Activated T-helper 1 cell treated with Interleukin-2 at 50 U/mL for 16 hours (primary cell): Measurements from ENCODE around the gene ABCA9.
"Not testable (repeated sequence)": the region's sequence is repeated elsewhere in the genome, so short reads cannot be mapped to it uniquely, and the experiment has no call there.

Source experiments
- DNase-seq: peaks from one replicate; pipeline ENCODE4 v3.0.0-alpha.2; 2020; ENCODE audit warnings: low read depth

Gene ABCA9

GRCh38 chr17:69060822-69061221 is at the start of gene ABCA9:
Gene ABCA9 (minus strand): TSS chr17:69060927. CDS start chr17:69051126, 9,801 bp downstream.
- no peak for DNase-seq

- no peak for DNase-seq
These were observed 45.4 kb upstream of the ABCA9 start for GRCh38 chr17:69105907-69106730.

- DNase-seq: no peak
These were observed 43.0 kb upstream of the ABCA9 start for GRCh38 chr17:69103557-69104233.

- DNase-seq: no peak
These were observed 37.9 kb upstream of the ABCA9 start for GRCh38 chr17:69098625-69099024.

GRCh38 chr17:69096541-69096940 is 35.8 kb upstream of the ABCA9 start:
- DNase-seq: no peak

GRCh38 chr17:69093995-69094394 is 33.3 kb upstream of the ABCA9 start:
- no peak for DNase-seq

GRCh38 chr17:69093279-69093789 is 32.6 kb upstream of the ABCA9 start:
- no peak for DNase-seq

- DNase-seq: no peak
These were observed 29.6 kb upstream of the ABCA9 start for GRCh38 chr17:69090365-69090764.

GRCh38 chr17:69088643-69089200 is 28.0 kb upstream of the ABCA9 start:
- DNase-seq: no peak

GRCh38 chr17:69086641-69087040 is 25.9 kb upstream of the ABCA9 start:
- no peak for DNase-seq

- DNase-seq: no peak
These were observed 24.2 kb upstream of the ABCA9 start for GRCh38 chr17:69084911-69085310.

GRCh38 chr17:69082696-69083095 is 22.0 kb upstream of the ABCA9 start:
- no peak for DNase-seq

GRCh38 chr17:69078864-69079263 is 18.1 kb upstream of the ABCA9 start:
- DNase-seq: no peak

GRCh38 chr17:69075823-69076222 is 15.1 kb upstream of the ABCA9 start:
- no peak for DNase-seq

- DNase-seq: not testable (repeated sequence)
These were observed 12.7 kb upstream of the ABCA9 start for GRCh38 chr17:69073392-69073791.

GRCh38 chr17:69072803-69073256 is 12.1 kb upstream of the ABCA9 start:
- DNase-seq: not testable (repeated sequence)

- DNase-seq: not testable (repeated sequence)
These were observed 10.5 kb upstream of the ABCA9 start for GRCh38 chr17:69071233-69071586.

- not testable (repeated sequence) for DNase-seq
These were observed 9.9 kb upstream of the ABCA9 start for GRCh38 chr17:69070378-69071232.

- no peak for DNase-seq
These were observed 8.6 kb upstream of the ABCA9 start for GRCh38 chr17:69069226-69069750.

GRCh38 chr17:69067274-69068047 is 6.7 kb upstream of the ABCA9 start:
- no peak for DNase-seq

- DNase-seq: no peak
These were observed 5.8 kb upstream of the ABCA9 start for GRCh38 chr17:69066482-69066881.
